NCI-H446 (cell line): ENCODE data around the gene CPEB3.
"Not testable (repeated sequence)": the region's sequence is repeated elsewhere in the genome, so short reads cannot be mapped to it uniquely, and the experiment has no call there.

ENCODE experiments used
- DNase-seq, 2 experiments: peaks; one replicate each; lab custom pipeline; 2025; lab: John Stamatoyannopoulos, UW

Gene CPEB3

GRCh38 chr10:92142512-92142911 is 148.4 kb downstream of the CPEB3 start:
- DNase-seq = no peak

GRCh38 chr10:92141147-92141546 is 149.7 kb downstream of the CPEB3 start:
- not testable (repeated sequence) for DNase-seq

- not testable (repeated sequence) for DNase-seq
These were observed 156.8 kb downstream of the CPEB3 start for GRCh38 chr10:92134049-92134448.

- DNase-seq = no peak
These were observed 159.5 kb downstream of the CPEB3 start for GRCh38 chr10:92131275-92131820.

GRCh38 chr10:92130622-92131274 is 160.1 kb downstream of the CPEB3 start:
- no peak for DNase-seq

- no peak for DNase-seq
These were observed 164.7 kb downstream of the CPEB3 start for GRCh38 chr10:92126100-92126650.

GRCh38 chr10:92125144-92125543 is 165.7 kb downstream of the CPEB3 start:
- peak in 1 of 2 experiments; percentile 72 for DNase-seq

- peak in 1 of 2 experiments; percentile 41 for DNase-seq
These were observed 166.2 kb downstream of the CPEB3 start for GRCh38 chr10:92124616-92125143.

GRCh38 chr10:92124020-92124419 is 166.9 kb downstream of the CPEB3 start:
- no peak for DNase-seq

- DNase-seq = no peak
These were observed 167.9 kb downstream of the CPEB3 start for GRCh38 chr10:92122941-92123450.

- no peak for DNase-seq
These were observed 169.0 kb downstream of the CPEB3 start for GRCh38 chr10:92121686-92122492.

GRCh38 chr10:92119340-92119739 is 171.5 kb downstream of the CPEB3 start:
- DNase-seq = no peak

GRCh38 chr10:92114917-92115316 is 176.0 kb downstream of the CPEB3 start:
- DNase-seq = not testable (repeated sequence)

GRCh38 chr10:92113911-92114600 is 176.8 kb downstream of the CPEB3 start:
- no peak for DNase-seq

- DNase-seq = no peak
These were observed 178.4 kb downstream of the CPEB3 start for GRCh38 chr10:92112462-92112861.

GRCh38 chr10:92111336-92111939 is 179.4 kb downstream of the CPEB3 start:
- DNase-seq = no peak

GRCh38 chr10:92110039-92110794 is 180.7 kb downstream of the CPEB3 start:
- DNase-seq = no peak

GRCh38 chr10:92108747-92109146 is 182.1 kb downstream of the CPEB3 start:
- DNase-seq = no peak

GRCh38 chr10:92108120-92108519 is 182.8 kb downstream of the CPEB3 start:
- DNase-seq = no peak

- no peak for DNase-seq
These were observed 187.3 kb downstream of the CPEB3 start for GRCh38 chr10:92103376-92104090.
